ENCODE measurements around the gene SORCS1.

The SORCS1 gene

GRCh38 chr10:106914016-106914415 is 250.5 kb downstream of the SORCS1 start:
- Histone ChIP-seq H2AFZ (ENCODE audit: low read depth, low read length, severe bottlenecking) (no peak overlapping the region), H4K20me1 (ENCODE audit: low read depth, low read length) (no peaks in the 10 kb centered on the region), H3K9me3 (ENCODE audit: insufficient read depth, low read length) (no peaks in the 10 kb centered on the region), H3K9me2 (replicated peaks; ENCODE audit: insufficient read depth, low read length) (no peaks in the 10 kb centered on the region), H3K4me3 (ENCODE audit: insufficient read depth, low read length, poor library complexity, severe bottlenecking) (no peak overlapping the region), H3K27me3 (ENCODE audit: low read length) (no peaks in the 10 kb centered on the region), H3K79me2 (ENCODE audit: insufficient read depth, low read length) (no peaks in the 10 kb centered on the region), H3K9ac (ENCODE audit: low read length) (no peak overlapping the region), H3K36me3 (ENCODE audit: low read length) (no peaks in the 10 kb centered on the region), H3K4me2 (ENCODE audit: low read depth, low read length, poor library complexity, severe bottlenecking) (no peak overlapping the region), H3K27ac (ENCODE audit: low read depth, low read length) (no peak overlapping the region), H3F3A (ENCODE audit: insufficient read depth) (no peaks in the 10 kb centered on the region)
- TF ChIP-seq EZH2phosphoT487 (conservative IDR thresholded peaks at IDR 0.05; ENCODE audit: low read length), result no peak
- TF ChIP-seq CTCF (IDR thresholded peaks at IDR 0.05; ENCODE audit: insufficient read depth, low read length, poor library complexity, severe bottlenecking), result no peak

GRCh38 chr10:106913348-106913747 is 251.2 kb downstream of the SORCS1 start:
- TF ChIP-seq CTCF (IDR thresholded peaks at IDR 0.05; ENCODE audit: insufficient read depth, low read length, poor library complexity, severe bottlenecking) (no peak), EZH2phosphoT487 (conservative IDR thresholded peaks at IDR 0.05; ENCODE audit: low read length) (no peak)
- no peaks in the 10 kb centered on the region for H3K79me2 ChIP-seq (ENCODE audit: insufficient read depth, low read length)
- H3K36me3 ChIP-seq (ENCODE audit: low read length), result no peaks in the 10 kb centered on the region
- no peak overlapping the region for H3K9ac ChIP-seq (ENCODE audit: low read length)
- no peak overlapping the region for H3K27ac ChIP-seq (ENCODE audit: low read depth, low read length)
- no peaks in the 10 kb centered on the region for H3K9me2 ChIP-seq (replicated peaks; ENCODE audit: insufficient read depth, low read length)
- H3K4me3 ChIP-seq (ENCODE audit: insufficient read depth, low read length, poor library complexity, severe bottlenecking), result no peak overlapping the region
- no peak overlapping the region for H2AFZ ChIP-seq (ENCODE audit: low read depth, low read length, severe bottlenecking)
- no peaks in the 10 kb centered on the region for H3K27me3 ChIP-seq (ENCODE audit: low read length)
- H3K9me3 ChIP-seq (ENCODE audit: insufficient read depth, low read length), result no peaks in the 10 kb centered on the region
- H3K4me2 ChIP-seq (ENCODE audit: low read depth, low read length, poor library complexity, severe bottlenecking), result no peak overlapping the region
- H3F3A ChIP-seq (ENCODE audit: insufficient read depth), result no peaks in the 10 kb centered on the region
- H4K20me1 ChIP-seq (ENCODE audit: low read depth, low read length), result no peaks in the 10 kb centered on the region

GRCh38 chr10:106911096-106911495 is 253.4 kb downstream of the SORCS1 start:
- H4K20me1 ChIP-seq (ENCODE audit: low read depth, low read length), result no peaks in the 10 kb centered on the region
- TF ChIP-seq EZH2phosphoT487 (conservative IDR thresholded peaks at IDR 0.05; ENCODE audit: low read length) (no peak), CTCF (IDR thresholded peaks at IDR 0.05; ENCODE audit: insufficient read depth, low read length, poor library complexity, severe bottlenecking) (no peak)
- no peak overlapping the region for H3K4me2 ChIP-seq (ENCODE audit: low read depth, low read length, poor library complexity, severe bottlenecking)
- H3K9me3 ChIP-seq (ENCODE audit: insufficient read depth, low read length), result no peaks in the 10 kb centered on the region
- no peaks in the 10 kb centered on the region for H3K36me3 ChIP-seq (ENCODE audit: low read length)
- H2AFZ ChIP-seq (ENCODE audit: low read depth, low read length, severe bottlenecking), result no peak overlapping the region
- H3K9ac ChIP-seq (ENCODE audit: low read length), result no peak overlapping the region
- H3K27ac ChIP-seq (ENCODE audit: low read depth, low read length), result no peak overlapping the region
- H3K4me3 ChIP-seq (ENCODE audit: insufficient read depth, low read length, poor library complexity, severe bottlenecking), result no peak overlapping the region
- no peaks in the 10 kb centered on the region for H3K79me2 ChIP-seq (ENCODE audit: insufficient read depth, low read length)
- no peaks in the 10 kb centered on the region for H3F3A ChIP-seq (ENCODE audit: insufficient read depth)
- no peaks in the 10 kb centered on the region for H3K9me2 ChIP-seq (replicated peaks; ENCODE audit: insufficient read depth, low read length)
- no peaks in the 10 kb centered on the region for H3K27me3 ChIP-seq (ENCODE audit: low read length)
